Activated CD8-positive, alpha-beta T cell treated with anti-CD3 and anti-CD28 coated beads, Interleukin-2, amount 10 ng/mL, durations not matched to agents 7 days and 5 days (primary cell): ENCODE measurements around the gene SERPINE1. TPM values are rescaled to one million over a fixed set of nuclear protein-coding genes. Genes with fewer than 3 reads are reported as not detected.
"Not testable (repeated sequence)": the region's sequence is repeated elsewhere in the genome, so short reads cannot be mapped to it uniquely, and the experiment has no call there.

ENCODE experiments used
- ATAC-seq: fragments of 150-1000 bp; cut with Tn5 transposase; one replicate; pipeline ENCODE4 v1.10.0; 2021; ENCODE audit warnings: moderate library complexity
- CTCF ChIA-PET: fragments of 350-600 bp; sonication (Branson Sonifier 250); formaldehyde crosslinking; loops from one replicate; lab custom pipeline; 2021; ENCODE audit warnings: antibody characterized with exemption; lab: Charles Lee
- POLR2A ChIA-PET: fragments of 350-600 bp; sonication (Branson Sonifier 250); formaldehyde crosslinking; loops from one replicate; lab custom pipeline; 2021; ENCODE audit warnings: antibody characterized with exemption; lab: Charles Lee
- DNase-seq: peaks from one replicate; pipeline ENCODE4 v3.0.0-alpha.2; 2020
- H3K27ac Mint-ChIP-seq: one replicate; pipeline ENCODE4 v1.8.0; 2021; ENCODE audit warnings: mild to moderate bottlenecking, mixed read lengths
- H3K27me3 Mint-ChIP-seq: one replicate; pipeline ENCODE4 v1.8.0; 2021; ENCODE audit warnings: low read depth, mixed read lengths
- H3K36me3 Mint-ChIP-seq: one replicate; pipeline ENCODE4 v1.8.0; 2021; ENCODE audit warnings: low read depth, mixed read lengths
- H3K4me1 Mint-ChIP-seq: one replicate; pipeline ENCODE4 v1.8.0; 2021; ENCODE audit warnings: low read depth, mixed read lengths
- H3K4me3 Mint-ChIP-seq: one replicate; pipeline ENCODE4 v1.8.0; 2021; ENCODE audit warnings: mild to moderate bottlenecking, mixed read lengths
- H3K9me3 Mint-ChIP-seq: one replicate; pipeline ENCODE4 v1.8.0; 2022; ENCODE audit warnings: mixed read lengths; ENCODE audit not compliant: insufficient read depth
- total RNA-seq, 2 experiments: library from RNA; stranded (reverse); gene quantifications; one replicate each; pipeline ENCODE4 v1.2.3, GENCODE V29; 2021

SERPINE1 gene
- total RNA-seq, 2 experiments from 2014 or later: 0.47 to 0.58 TPM

DNA sequence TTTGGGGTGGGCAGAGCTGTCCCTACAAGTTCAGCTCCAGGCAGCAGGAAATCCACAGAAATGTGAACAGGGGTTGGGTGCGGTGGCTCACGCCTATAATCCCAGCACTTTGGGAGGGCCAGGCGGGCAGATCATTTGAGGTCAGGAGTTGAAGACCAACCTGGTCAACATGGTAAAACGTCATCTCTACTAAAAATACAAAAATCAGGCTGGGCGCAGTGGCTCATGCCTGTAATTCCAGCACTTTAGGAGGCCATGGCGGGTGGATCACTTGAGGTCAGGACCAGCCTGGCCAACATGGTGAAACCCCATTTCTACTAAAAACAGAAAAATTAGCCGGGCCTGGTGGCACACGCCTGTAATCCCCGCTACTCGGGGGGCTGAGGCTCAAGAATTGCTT, 23.2 kb upstream of the SERPINE1 start:
- H3K36me3 Mint-ChIP-seq, DNase-seq, H3K4me1 Mint-ChIP-seq, ATAC-seq, H3K9me3 Mint-ChIP-seq, H3K4me3 Mint-ChIP-seq, H3K27ac Mint-ChIP-seq, POLR2A ChIA-PET: not testable (repeated sequence)
- CTCF ChIA-PET: interaction anchor here (0.8 kb wide), 1 partner anchor 89 kb away, joined by 3 read pairs; no protein-coding TSS in a partner anchor
- H3K27me3 Mint-ChIP-seq: peaks cover 18% of the 10 kb centered on the region

DNA sequence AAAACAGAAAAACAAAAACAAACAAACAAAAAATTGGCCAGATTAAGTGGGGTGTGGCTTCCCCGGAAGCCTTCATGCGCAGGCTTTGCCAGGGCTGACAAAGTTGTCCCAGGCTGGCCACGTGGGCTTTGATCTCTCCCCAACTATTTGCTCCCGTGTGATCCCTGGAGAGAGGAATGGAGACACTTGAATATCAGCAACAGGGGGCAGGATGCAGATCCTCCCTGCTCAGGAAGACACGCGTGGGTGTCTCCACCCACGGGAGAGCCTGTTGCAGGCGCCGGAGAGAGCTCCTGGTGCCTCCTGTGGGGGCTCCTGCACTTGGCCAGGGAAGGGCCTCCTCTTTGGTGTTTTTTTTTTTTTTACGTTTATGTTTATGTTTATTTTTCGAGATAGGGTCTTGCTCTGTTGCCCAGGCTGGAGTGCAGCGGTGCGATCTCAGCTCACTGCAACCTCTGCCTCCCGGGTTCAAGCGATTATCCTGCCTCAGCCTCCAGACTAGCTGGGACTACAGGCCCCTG, 22.7 kb upstream of the SERPINE1 start:
- ATAC-seq: no peak
- peaks cover 9% of the 10 kb centered on the region for H3K4me1 Mint-ChIP-seq
- peaks cover 18% of the 10 kb centered on the region for H3K27me3 Mint-ChIP-seq
- CTCF ChIA-PET: no interaction called here
- H3K9me3 Mint-ChIP-seq: no peaks in the 10 kb centered on the region
- no peak overlapping the region for H3K4me3 Mint-ChIP-seq
- H3K27ac Mint-ChIP-seq: no peak overlapping the region
- H3K36me3 Mint-ChIP-seq: no peaks in the 10 kb centered on the region
- POLR2A ChIA-PET: no interaction called here
- no peak for DNase-seq

DNA sequence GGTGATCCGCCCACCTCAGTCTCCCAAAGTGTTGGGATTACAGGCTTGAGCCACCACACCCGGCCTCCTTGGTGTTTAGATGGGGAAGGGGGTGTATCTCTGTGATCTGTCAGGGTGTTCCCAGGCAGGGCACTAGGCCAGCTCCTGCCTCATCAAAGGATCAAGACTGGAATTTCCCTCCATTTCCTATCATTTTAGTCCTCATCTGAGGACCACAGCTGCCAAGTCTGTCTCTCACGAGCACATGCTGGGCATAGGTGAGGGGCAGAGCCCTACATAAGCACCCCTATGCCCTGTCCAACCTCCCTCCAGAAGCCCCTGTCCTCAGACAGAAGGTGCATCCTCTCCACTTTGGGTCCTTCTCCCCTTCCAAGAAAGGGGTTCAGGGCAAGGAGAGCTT, 22.1 kb upstream of the SERPINE1 start:
- CTCF ChIA-PET: interaction anchor here (1.6 kb wide), 1 partner anchor 18 kb away, joined by 3 read pairs; no protein-coding TSS in a partner anchor
- H3K27ac Mint-ChIP-seq: no peak overlapping the region
- no peak for DNase-seq
- POLR2A ChIA-PET: no interaction called here
- peaks cover 4% of the 10 kb centered on the region for H3K4me1 Mint-ChIP-seq
- H3K9me3 Mint-ChIP-seq: no peaks in the 10 kb centered on the region
- ATAC-seq: no peak
- peaks cover 18% of the 10 kb centered on the region for H3K27me3 Mint-ChIP-seq
- H3K36me3 Mint-ChIP-seq: no peaks in the 10 kb centered on the region
- no peak overlapping the region for H3K4me3 Mint-ChIP-seq

DNA sequence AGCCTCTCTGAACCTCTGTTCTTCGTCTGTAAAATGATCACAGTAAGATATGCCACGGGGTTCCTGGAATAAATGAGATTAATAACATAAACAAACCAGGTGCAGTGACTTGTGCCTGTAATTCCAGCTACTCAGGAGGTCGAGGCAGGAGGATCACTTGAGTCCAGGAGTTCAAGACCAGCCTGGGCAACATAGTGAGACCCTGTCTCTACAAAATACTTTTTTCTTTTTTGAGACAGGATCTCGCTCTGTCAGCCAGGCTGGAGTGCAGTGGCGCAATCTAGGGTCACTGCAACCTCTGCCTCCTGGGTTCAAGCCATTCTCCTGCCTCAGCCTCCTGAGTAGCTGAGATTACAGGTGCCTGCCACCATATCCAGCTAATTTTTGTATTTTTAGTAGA, 21.7 kb upstream of the SERPINE1 start:
- H3K4me1 Mint-ChIP-seq, DNase-seq, H3K9me3 Mint-ChIP-seq, H3K36me3 Mint-ChIP-seq, ATAC-seq, H3K4me3 Mint-ChIP-seq, POLR2A ChIA-PET, H3K27ac Mint-ChIP-seq: not testable (repeated sequence)
- peaks cover 14% of the 10 kb centered on the region for H3K27me3 Mint-ChIP-seq
- CTCF ChIA-PET: interaction anchor here (1.6 kb wide), 1 partner anchor 18 kb away, joined by 3 read pairs; no protein-coding TSS in a partner anchor

DNA sequence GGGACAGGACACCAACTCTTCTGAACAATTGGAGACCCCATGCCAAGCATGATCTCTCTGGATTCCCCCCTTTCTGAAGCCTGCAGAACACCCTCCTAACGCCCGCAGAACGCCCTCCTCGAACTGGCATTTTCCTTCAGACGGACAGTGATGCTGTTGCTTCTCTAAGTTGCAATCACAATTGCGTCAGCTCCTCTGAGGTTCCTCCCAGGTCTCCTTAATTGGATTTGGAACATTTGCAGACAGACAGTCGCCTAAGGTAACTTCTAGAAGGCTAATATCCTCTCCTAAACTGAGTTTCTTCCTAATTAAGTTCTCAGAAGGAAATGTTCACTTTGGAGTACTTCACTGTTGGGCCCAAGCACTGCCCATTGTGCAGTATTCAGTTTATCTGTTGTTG, 20.5 kb upstream of the SERPINE1 start:
- DNase-seq: no peak
- Mint-ChIP-seq H3K9me3 (no peaks in the 10 kb centered on the region), H3K4me1 (no peaks in the 10 kb centered on the region), H3K36me3 (no peaks in the 10 kb centered on the region), H3K4me3 (no peak overlapping the region), H3K27me3 (peaks cover 4% of the 10 kb centered on the region), H3K27ac (no peak overlapping the region)
- CTCF ChIA-PET: interaction anchor here (1.2 to 1.6 kb wide), 2 partner anchors 17 to 86 kb away, joined by 3 read pairs; no protein-coding TSS in a partner anchor
- POLR2A ChIA-PET: no interaction called here
- no peak for ATAC-seq

DNA sequence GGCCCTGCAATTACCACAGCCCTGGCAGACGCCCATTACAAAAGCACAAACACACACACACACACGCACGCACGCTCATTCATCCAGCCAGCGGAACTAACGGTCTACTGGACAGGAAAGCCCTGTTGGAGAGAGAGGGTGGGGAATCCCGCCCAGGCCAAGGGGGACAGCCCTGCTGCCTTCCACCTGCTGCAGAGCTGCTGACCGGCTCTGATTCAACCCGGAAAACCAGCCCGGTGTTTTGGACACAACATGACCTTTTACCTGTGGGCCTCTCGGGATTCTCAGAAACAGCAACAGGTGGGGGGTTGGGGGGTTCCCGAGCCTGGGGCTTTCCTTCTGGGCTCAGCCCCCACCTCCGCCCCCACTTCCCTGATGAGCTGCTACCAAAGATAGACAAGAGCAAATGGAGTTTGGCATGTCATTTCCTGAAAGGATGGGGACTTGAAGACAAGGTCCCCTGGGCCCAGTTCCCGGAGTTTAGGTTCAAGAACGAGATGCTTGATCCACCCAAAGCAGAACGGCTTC, 18.5 kb upstream of the SERPINE1 start:
- ChIA-PET POLR2A (interaction anchor here (0.5 to 1.3 kb wide), 3 partner anchors 8 to 28 kb away, joined by 3 read pairs; partner anchors contain the start of gene SERPINE1), CTCF (interaction anchor here (0.7 kb wide), 1 partner anchor 13 kb away, joined by 3 read pairs; no protein-coding TSS in a partner anchor)
- Mint-ChIP-seq H3K4me1 (no peaks in the 10 kb centered on the region), H3K4me3 (no peak overlapping the region), H3K9me3 (no peaks in the 10 kb centered on the region), H3K36me3 (no peaks in the 10 kb centered on the region), H3K27me3 (no peaks in the 10 kb centered on the region), H3K27ac (no peak overlapping the region)
- DNase-seq (no peak), ATAC-seq (no peak)

DNA sequence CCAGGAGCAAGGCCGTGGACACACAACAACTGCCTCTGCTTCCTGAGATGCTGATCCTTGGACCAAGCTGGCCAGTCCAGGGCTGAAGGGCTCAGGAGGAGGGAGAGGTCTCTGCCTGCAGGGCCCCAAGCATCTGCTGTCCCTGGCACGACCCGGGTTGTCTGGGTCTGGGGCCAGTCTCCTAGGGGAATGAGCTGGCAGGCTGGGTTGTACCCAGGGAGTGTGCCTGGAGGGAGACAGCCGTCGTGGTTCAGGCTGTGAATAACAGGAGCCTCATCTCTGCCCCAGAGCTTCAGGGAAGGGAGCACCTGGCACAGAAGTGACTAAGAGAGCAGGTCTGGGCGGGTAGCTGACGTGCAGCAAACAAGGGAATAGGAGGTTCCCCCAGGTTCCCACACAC, 17.9 kb upstream of the SERPINE1 start:
- no peaks in the 10 kb centered on the region for H3K9me3 Mint-ChIP-seq

DNA sequence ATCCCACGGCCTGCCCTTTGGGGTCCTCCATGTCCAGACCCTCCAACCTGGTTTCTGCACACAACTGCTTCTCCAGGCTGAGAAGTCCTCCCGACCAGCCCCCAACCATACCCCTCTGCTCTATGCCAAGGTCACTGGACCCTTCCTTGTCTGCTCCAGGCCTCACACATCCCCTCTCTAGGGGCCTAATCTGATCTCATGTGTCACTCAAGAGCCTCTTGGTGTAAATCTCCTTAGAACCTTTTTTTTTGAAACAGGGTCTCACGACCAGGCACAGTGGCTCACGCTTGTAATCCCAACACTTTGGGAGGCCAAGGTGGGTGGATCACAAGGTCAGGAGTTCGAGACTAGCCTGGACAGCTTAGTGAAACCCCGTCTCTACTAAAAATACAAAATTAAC, 17.5 kb upstream of the SERPINE1 start:
- no peaks in the 10 kb centered on the region for H3K9me3 Mint-ChIP-seq
- DNase-seq (no peak), ATAC-seq (no peak)
- no peak overlapping the region for H3K4me3 Mint-ChIP-seq
- H3K36me3 Mint-ChIP-seq: no peaks in the 10 kb centered on the region
- POLR2A ChIA-PET: no interaction called here
- no peak overlapping the region for H3K27ac Mint-ChIP-seq
- H3K27me3 Mint-ChIP-seq: no peaks in the 10 kb centered on the region
- no peaks in the 10 kb centered on the region for H3K4me1 Mint-ChIP-seq
- CTCF ChIA-PET: no interaction called here

More for the DNA sequence above, 17.9 kb upstream of the SERPINE1 start:
- ATAC-seq: no peak
- CTCF ChIA-PET: interaction anchor here (0.7 kb wide), 1 partner anchor 13 kb away, joined by 3 read pairs; no protein-coding TSS in a partner anchor
- Mint-ChIP-seq H3K27ac (no peak overlapping the region), H3K36me3 (no peaks in the 10 kb centered on the region), H3K4me1 (no peaks in the 10 kb centered on the region), H3K27me3 (no peaks in the 10 kb centered on the region), H3K4me3 (no peak overlapping the region)
- no peak for DNase-seq
- POLR2A ChIA-PET: interaction anchor here (0.5 to 1.3 kb wide), 3 partner anchors 7 to 27 kb away, joined by 3 read pairs; partner anchors contain the start of gene SERPINE1

DNA sequence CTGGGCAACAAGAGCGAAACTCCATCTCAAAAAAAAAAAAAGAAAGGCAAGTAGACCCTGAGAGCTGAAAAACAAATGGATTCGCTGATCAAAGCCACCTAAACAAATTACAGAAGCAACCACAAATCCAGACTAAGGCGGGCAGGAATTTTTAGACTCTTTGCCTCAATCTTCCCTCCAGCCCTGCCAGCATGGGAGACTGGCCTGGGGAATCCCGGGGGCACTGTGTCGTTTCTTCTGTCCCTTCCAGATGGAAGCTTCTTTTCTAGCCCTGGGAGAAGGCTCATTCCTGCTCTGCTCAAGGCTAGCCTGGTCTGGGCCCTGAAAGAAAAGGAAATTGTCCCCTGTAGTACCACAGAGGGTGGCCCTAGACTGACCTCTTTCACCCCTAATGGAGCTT, 15.6 kb upstream of the SERPINE1 start:
- no peak overlapping the region for H3K27ac Mint-ChIP-seq
- CTCF ChIA-PET: interaction anchor here (1.0 to 1.1 kb wide), 2 partner anchors 33 to 81 kb away, joined by 3 to 5 read pairs; no protein-coding TSS in a partner anchor
- ATAC-seq (no peak), DNase-seq (no peak)
- no peaks in the 10 kb centered on the region for H3K36me3 Mint-ChIP-seq
- POLR2A ChIA-PET: no interaction called here
- H3K27me3 Mint-ChIP-seq: no peaks in the 10 kb centered on the region
- no peak overlapping the region for H3K4me3 Mint-ChIP-seq
- H3K9me3 Mint-ChIP-seq: no peaks in the 10 kb centered on the region
- no peaks in the 10 kb centered on the region for H3K4me1 Mint-ChIP-seq

DNA sequence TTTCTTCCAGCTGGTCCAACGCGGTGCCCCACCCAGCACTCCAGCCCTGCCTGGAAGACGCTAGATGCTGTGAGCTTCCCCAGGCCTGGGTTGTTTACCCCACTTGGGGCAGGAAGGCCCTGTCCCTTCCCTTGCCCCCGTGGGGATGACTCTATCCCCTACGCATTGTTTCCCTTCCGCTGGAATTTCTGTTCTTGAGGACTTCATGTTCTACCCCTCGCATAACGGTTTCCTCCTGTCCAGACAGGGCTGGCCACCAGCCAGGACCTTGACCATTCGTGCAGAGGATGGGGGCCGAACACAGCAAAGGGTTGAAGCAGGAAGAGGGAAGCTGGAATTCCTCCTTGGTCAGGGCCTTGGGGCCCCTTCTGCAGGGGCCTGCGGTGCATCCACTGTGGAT, 14.7 kb upstream of the SERPINE1 start:
- ChIA-PET POLR2A (interaction anchor here (0.5 kb wide), 1 partner anchor 80 kb away, joined by 5 read pairs; no protein-coding TSS in a partner anchor), CTCF (interaction anchor here (1.0 to 1.1 kb wide), 2 partner anchors 32 to 80 kb away, joined by 3 to 5 read pairs; no protein-coding TSS in a partner anchor)
- no peak overlapping the region for H3K4me3 Mint-ChIP-seq
- H3K36me3 Mint-ChIP-seq: no peaks in the 10 kb centered on the region
- ATAC-seq (no peak), DNase-seq (no peak)
- no peak overlapping the region for H3K27ac Mint-ChIP-seq
- H3K4me1 Mint-ChIP-seq: no peaks in the 10 kb centered on the region
- no peaks in the 10 kb centered on the region for H3K9me3 Mint-ChIP-seq
- no peaks in the 10 kb centered on the region for H3K27me3 Mint-ChIP-seq

DNA sequence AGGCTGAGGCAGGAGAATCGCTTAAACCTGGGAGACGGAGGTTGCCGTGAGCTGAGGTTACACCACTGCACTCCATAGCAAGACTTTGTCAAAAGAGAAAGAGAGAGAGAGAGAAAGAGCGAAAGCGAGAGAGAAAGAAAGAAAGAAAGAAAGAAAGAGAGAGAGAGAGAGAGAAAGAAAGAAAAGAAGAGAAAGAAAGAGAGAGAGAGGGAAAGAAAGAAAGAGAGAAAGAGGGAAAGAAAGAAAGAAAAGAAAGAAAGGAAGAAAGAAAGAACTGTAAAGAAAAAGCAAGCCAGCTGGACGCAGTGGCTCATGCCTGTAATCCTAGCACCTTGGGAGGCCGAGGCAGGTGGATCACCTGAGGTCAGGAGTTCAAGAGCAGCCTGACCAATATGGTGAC, 13.8 kb upstream of the SERPINE1 start:
- H3K4me3 Mint-ChIP-seq, DNase-seq, H3K4me1 Mint-ChIP-seq, H3K27me3 Mint-ChIP-seq, H3K9me3 Mint-ChIP-seq, POLR2A ChIA-PET, H3K36me3 Mint-ChIP-seq, ATAC-seq, H3K27ac Mint-ChIP-seq: not testable (repeated sequence)
- CTCF ChIA-PET: interaction anchor here (1.0 kb wide), 1 partner anchor 31 kb away, joined by 5 read pairs; no protein-coding TSS in a partner anchor

DNA sequence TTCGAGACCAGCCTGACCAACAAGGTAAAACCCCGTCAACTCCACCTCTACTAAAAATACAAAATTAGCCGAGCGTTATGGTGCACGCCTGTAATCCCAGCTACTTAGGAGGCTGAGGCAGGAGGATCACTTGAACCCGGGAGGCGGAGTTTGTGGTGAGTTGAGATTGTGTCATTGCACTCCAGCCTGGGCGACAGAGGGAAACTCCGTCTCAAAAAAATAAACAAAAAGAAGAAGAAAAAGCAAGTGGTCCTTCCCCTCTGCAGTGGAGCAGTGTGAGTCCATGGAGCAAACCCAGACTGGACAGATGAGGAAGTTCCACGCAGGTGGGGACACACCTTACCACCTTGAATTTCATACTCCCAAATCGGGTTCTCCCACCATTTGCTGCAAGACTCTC, 13.1 kb upstream of the SERPINE1 start:
- ChIA-PET CTCF (interaction anchor here (1.0 kb wide), 2 partner anchors 30 kb away, joined by 3 to 5 read pairs; no protein-coding TSS in a partner anchor), POLR2A (interaction anchor here (0.6 kb wide), 1 partner anchor 40 kb away, joined by 3 read pairs; no protein-coding TSS in a partner anchor)
- Mint-ChIP-seq H3K27ac (no peak overlapping the region), H3K9me3 (no peaks in the 10 kb centered on the region), H3K4me3 (no peak overlapping the region), H3K36me3 (no peaks in the 10 kb centered on the region), H3K4me1 (no peaks in the 10 kb centered on the region), H3K27me3 (no peaks in the 10 kb centered on the region)
- DNase-seq (no peak), ATAC-seq (no peak)
